Stomach (tissue), 9 donors: ENCODE results near the gene MIOX. TPM values are rescaled to one million over a fixed set of nuclear protein-coding genes. Genes with fewer than 3 reads are reported as not detected.

ENCODE experiments used
- DNase-seq, 2 donors: peaks; one replicate each; pipeline versions ENCODE4 v3.0.0 to v3.0.0-alpha.2; 2013 to 2019
- H3K27ac ChIP-seq, 5 donors: fragments of 200-600 bp in 4 of 5; sonication (generic) in 4 of 5; one replicate each; pipeline ENCODE4 v1.5.1; 2013 to 2019; ENCODE audit warnings: mild to moderate bottlenecking in 1 of 5, moderate library complexity in 1 of 5
- H3K27me3 ChIP-seq, 3 donors: fragments of 200-600 bp; sonication (generic); one replicate each; pipeline ENCODE4 v1.5.1; 2017 to 2019; ENCODE audit warnings: mixed run types in 1 of 3
- H3K36me3 ChIP-seq, 4 donors: fragments of 200-600 bp; sonication (generic); 1 replicate in 3 of 4; 2 replicates in 1 of 4; pipeline ENCODE4 v1.5.1; 2016 to 2019
- H3K4me1 ChIP-seq, 4 donors: fragments of 200-600 bp; sonication (generic); one replicate each; pipeline ENCODE4 v1.5.1; 2016 to 2019
- H3K4me3 ChIP-seq, 4 donors: fragments of 200-600 bp; sonication (generic) in 3 of 4; one replicate each; pipeline ENCODE4 v1.5.1; 2016 to 2019; ENCODE audit warnings: mild to moderate bottlenecking in 1 of 4
- H3K9me3 ChIP-seq, 4 donors: fragments of 200-600 bp; sonication (generic); one replicate each; pipeline ENCODE4 v1.5.1; 2016 to 2019
- EP300 ChIP-seq: sonication (generic); formaldehyde crosslinking; IDR thresholded peaks from one replicate; pipeline ENCODE4 v1.6.1; 2017; ENCODE audit warnings: antibody characterized with exemption
- POLR2A ChIP-seq, 4 donors: fragments of 450-650 bp; IDR thresholded peaks; one replicate each; pipeline ENCODE4 v1.6.1; 2016; ENCODE audit warnings: antibody characterized with exemption in 4 of 4, control low read depth in 2 of 4, mild to moderate bottlenecking in 1 of 4, moderate library complexity in 1 of 4
- POLR2AphosphoS5 ChIP-seq, 3 donors: sonication (generic); formaldehyde crosslinking; IDR thresholded peaks; one replicate each; pipeline ENCODE4 v1.6.1; 2016; ENCODE audit warnings: antibody characterized with exemption in 3 of 3
- WGBS, 5 donors: extraction: QIAGEN DNeasy Blood & Tissue Kit in 3 of 5; methylation state at CpG; one replicate each; pipeline versions ENCODE4 v1.1.5 to v1.1.7; 2013 to 2018; 5-methylcytosine and 5-hydroxymethylcytosine counted together
- intact Hi-C: fragments of 100-400 bp; cut with DNase I; formaldehyde crosslinking; loops from one replicate; pipeline ENCODE4 v1.15.1; 2023; ENCODE audit warnings: low total_unique reads
- polyA plus RNA-seq, 3 donors: library from polyadenylated mRNA; stranded (reverse); fragments of 200-250 nt; gene quantifications; one replicate each; pipeline ENCODE4 v1.2.3, GENCODE V29; 2013
- total RNA-seq, 5 donors: library from RNA; depleted of rRNA; stranded (reverse); fragments of >200 nt; gene quantifications; one replicate each; pipeline versions ENCODE4 v1.1.0 to v1.2.3, GENCODE V29; 2014 to 2016
- TF ChIP-seq, protein P1 (sequence below), 7 experiments: fragments of 450-650 bp in 4 of 7; fragments of 200-600 bp in 3 of 7; sonication (generic) in 3 of 7; IDR thresholded peaks; one replicate each; pipeline ENCODE4 v1.5.1; 2016 to 2019; ENCODE audit warnings: antibody characterized with exemption in 7 of 7, control low read depth in 2 of 7, mild to moderate bottlenecking in 1 of 7
- donor health status: healthy with polysubstance abuse.
- donor health status: Bipolar disorder and iron deficiency.
- donor health status: healthy.

Gene MIOX
- total and polyA plus RNA-seq, 8 donors: 0.40 TPM; not detected in 7

- WGBS, 5 donors: 90 to 95% (median 94%) methylated on average over 6 of the region's 6 CpGs
- Histone ChIP-seq H3K4me3 (peak overlapping the region; percentile 83 to 99 (median 98)), H3K36me3 (no peaks in the 10 kb centered on the region), H3K4me1 (peaks cover 38 to 46% (median 44%) of the 10 kb centered on the region in 4 donors), H3K27me3 (peaks cover 0 to 22% (median 5%) of the 10 kb centered on the region in 3 donors), H3K9me3 (no peaks in the 10 kb centered on the region), H3K27ac (peak overlapping the region in 3 of 5 donors; percentile 78 to 93 (median 91))
- DNase-seq: no peak
- TF ChIP-seq EP300 (no peak), POLR2A (IDR thresholded peaks at IDR 0.05) (no peak), POLR2AphosphoS5 (IDR thresholded peaks at IDR 0.05) (no peak)
- TF ChIP-seq, protein P1, sequence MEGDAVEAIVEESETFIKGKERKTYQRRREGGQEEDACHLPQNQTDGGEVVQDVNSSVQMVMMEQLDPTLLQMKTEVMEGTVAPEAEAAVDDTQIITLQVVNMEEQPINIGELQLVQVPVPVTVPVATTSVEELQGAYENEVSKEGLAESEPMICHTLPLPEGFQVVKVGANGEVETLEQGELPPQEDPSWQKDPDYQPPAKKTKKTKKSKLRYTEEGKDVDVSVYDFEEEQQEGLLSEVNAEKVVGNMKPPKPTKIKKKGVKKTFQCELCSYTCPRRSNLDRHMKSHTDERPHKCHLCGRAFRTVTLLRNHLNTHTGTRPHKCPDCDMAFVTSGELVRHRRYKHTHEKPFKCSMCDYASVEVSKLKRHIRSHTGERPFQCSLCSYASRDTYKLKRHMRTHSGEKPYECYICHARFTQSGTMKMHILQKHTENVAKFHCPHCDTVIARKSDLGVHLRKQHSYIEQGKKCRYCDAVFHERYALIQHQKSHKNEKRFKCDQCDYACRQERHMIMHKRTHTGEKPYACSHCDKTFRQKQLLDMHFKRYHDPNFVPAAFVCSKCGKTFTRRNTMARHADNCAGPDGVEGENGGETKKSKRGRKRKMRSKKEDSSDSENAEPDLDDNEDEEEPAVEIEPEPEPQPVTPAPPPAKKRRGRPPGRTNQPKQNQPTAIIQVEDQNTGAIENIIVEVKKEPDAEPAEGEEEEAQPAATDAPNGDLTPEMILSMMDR (IDR thresholded peaks at IDR 0.05): no peak
- intact Hi-C loops: no loop called here
Observed at GRCh38 chr22:50475652-50476002, 11.0 kb upstream of the MIOX start.

DNA sequence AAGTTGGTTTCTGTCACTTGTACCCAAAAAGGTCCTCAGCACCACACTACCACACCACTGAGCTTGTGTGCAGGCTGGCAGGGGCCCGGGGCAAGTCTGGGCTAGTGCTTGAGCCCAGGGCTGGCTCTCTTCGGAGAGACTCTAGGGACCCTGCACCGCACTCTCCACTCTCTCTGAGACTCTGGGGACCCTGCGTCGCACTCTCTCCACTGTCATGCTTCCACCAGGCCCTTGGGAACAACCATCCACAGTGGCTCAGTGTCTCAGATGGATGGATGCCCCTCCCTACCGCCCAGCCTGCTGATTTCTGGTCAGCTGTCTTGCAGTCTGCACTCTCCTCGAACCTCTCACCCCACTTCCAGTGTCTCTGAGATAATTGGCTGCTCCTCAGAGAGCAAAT, 9.8 kb upstream of the MIOX start:
- H3K4me3 ChIP-seq: no peak overlapping the region
- intact Hi-C loops: no loop called here
- H3K27me3 ChIP-seq: peaks cover 6 to 34% (median 18%) of the 10 kb centered on the region in 3 donors
- H3K27ac ChIP-seq: no peak overlapping the region
- H3K36me3 ChIP-seq: no peaks in the 10 kb centered on the region
- no peak for TF ChIP-seq POLR2A (IDR thresholded peaks at IDR 0.05)
- TF ChIP-seq, protein P1 (IDR thresholded peaks at IDR 0.05): no peak
- TF ChIP-seq EP300: no peak
- TF ChIP-seq POLR2AphosphoS5 (IDR thresholded peaks at IDR 0.05): no peak
- H3K4me1 ChIP-seq: peaks cover 36 to 44% (median 42%) of the 10 kb centered on the region in 4 donors
- DNase-seq: no peak
- 65 to 85% (median 79%) methylated on average over 7 of the region's 7 CpGs for WGBS, 5 donors
- no peaks in the 10 kb centered on the region for H3K9me3 ChIP-seq

DNA sequence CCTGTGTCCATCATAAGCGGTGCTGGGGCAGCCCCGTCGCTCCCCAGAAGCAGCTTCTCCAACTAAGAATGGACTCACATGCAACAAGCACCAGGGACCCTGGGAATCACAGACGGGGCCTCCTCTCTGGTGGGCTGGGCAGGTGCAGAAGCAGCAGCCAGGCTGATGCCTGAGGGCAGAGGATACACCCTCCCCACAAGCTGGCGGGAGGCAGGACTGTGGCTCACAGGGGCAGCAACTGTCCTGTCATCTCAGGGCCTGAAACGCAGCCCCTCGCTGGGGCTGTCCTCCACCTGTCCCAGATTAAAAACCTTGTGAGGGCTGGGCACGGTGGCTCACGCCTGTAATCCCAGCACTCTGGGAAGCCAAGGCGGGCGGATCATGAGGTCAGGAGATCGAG, 8.7 kb upstream of the MIOX start:
- WGBS, 5 donors: 91 to 97% (median 95%) methylated on average over 8 to 12 of the region's 12 CpGs
- DNase-seq: no peak
- H3K4me3 ChIP-seq: no peak overlapping the region
- peaks cover 30 to 44% (median 41%) of the 10 kb centered on the region in 4 donors for H3K4me1 ChIP-seq
- no peaks in the 10 kb centered on the region for H3K9me3 ChIP-seq
- no peaks in the 10 kb centered on the region for H3K36me3 ChIP-seq
- H3K27me3 ChIP-seq: peaks cover 7 to 45% (median 28%) of the 10 kb centered on the region in 3 donors
- H3K27ac ChIP-seq: no peak overlapping the region
- intact Hi-C loops: no loop called here
- no peak for TF ChIP-seq POLR2A (IDR thresholded peaks at IDR 0.05)
- TF ChIP-seq EP300: no peak
- TF ChIP-seq, protein P1 (IDR thresholded peaks at IDR 0.05): no peak
- TF ChIP-seq POLR2AphosphoS5 (IDR thresholded peaks at IDR 0.05): no peak

- DNase-seq: no peak
- H3K27me3 ChIP-seq: peaks cover 7 to 63% (median 29%) of the 10 kb centered on the region in 3 donors
- intact Hi-C loops: no loop called here
Observed at GRCh38 chr22:50479721-50480120, 6.9 kb upstream of the MIOX start.

More at GRCh38 chr22:50479721-50480120, 6.9 kb upstream of the MIOX start:
- 53 to 71% (median 58%) methylated on average over 11 of the region's 11 CpGs for WGBS, 5 donors
- H3K4me3 ChIP-seq: no peak overlapping the region
- H3K9me3 ChIP-seq: no peaks in the 10 kb centered on the region
- no peak overlapping the region for H3K27ac ChIP-seq
- TF ChIP-seq EP300: no peak
- TF ChIP-seq POLR2AphosphoS5 (IDR thresholded peaks at IDR 0.05): no peak
- TF ChIP-seq, protein P1 (IDR thresholded peaks at IDR 0.05): no peak
- TF ChIP-seq POLR2A (IDR thresholded peaks at IDR 0.05): no peak
- no peaks in the 10 kb centered on the region for H3K36me3 ChIP-seq
- H3K4me1 ChIP-seq: peaks cover 28 to 47% (median 44%) of the 10 kb centered on the region in 4 donors
